Measurements from ENCODE around the gene PLIN3. TPM values are rescaled to one million over a fixed set of nuclear protein-coding genes. Genes with fewer than 3 reads are reported as not detected.
"Not testable (repeated sequence)": the region's sequence is repeated elsewhere in the genome, so short reads cannot be mapped to it uniquely, and the experiment has no call there.

The PLIN3 gene
- total and polyA plus RNA-seq, 4 donors, result 53.2 to 68.4 (median 56.5) TPM

- WGBS, 2 donors, result 84 to 86% methylated on average over 13 of the region's 13 CpGs
These were observed 33.4 kb upstream of the PLIN3 start for GRCh38 chr19:4900879-4901278.

GRCh38 chr19:4897146-4897545, 29.7 kb upstream of the PLIN3 start:
- 94% methylated on average over 7 of the region's 7 CpGs for WGBS, 2 donors
- ATAC-seq (ENCODE audit: low FRiP score) (no peak), DNase-seq (no peak)
- no peak overlapping the region for H3K4me3 ChIP-seq (ENCODE audit: low read length in 2 of 2)
- intact Hi-C loops (cut with DNase I), result no loop called here
- no peak overlapping the region for H3K27ac ChIP-seq (ENCODE audit: low read depth in 1 of 2, low read length in 2 of 2)
- no peaks in the 10 kb centered on the region for H3K9me3 ChIP-seq (ENCODE audit: control insufficient read depth, low read length)
- no peaks in the 10 kb centered on the region for H3K27me3 ChIP-seq (ENCODE audit: control insufficient read depth in 1 of 2, insufficient read depth in 2 of 2, low read length in 1 of 2)
- H3K4me1 ChIP-seq (ENCODE audit: control insufficient read depth in 1 of 2, insufficient read depth in 2 of 2, low read length in 2 of 2), result no peaks in the 10 kb centered on the region
- H3K36me3 ChIP-seq (ENCODE audit: control insufficient read depth in 1 of 2, insufficient read depth in 2 of 2, low read length in 1 of 2), result no peaks in the 10 kb centered on the region

More at GRCh38 chr19:4900879-4901278, 33.4 kb upstream of the PLIN3 start:
- intact Hi-C loops (cut with DNase I); H3K4me3 ChIP-seq (ENCODE audit: low read length in 2 of 2); H3K27ac ChIP-seq (ENCODE audit: low read depth in 1 of 2, low read length in 2 of 2); H3K36me3 ChIP-seq (ENCODE audit: control insufficient read depth in 1 of 2, insufficient read depth in 2 of 2, low read length in 1 of 2); H3K27me3 ChIP-seq (ENCODE audit: control insufficient read depth in 1 of 2, insufficient read depth in 2 of 2, low read length in 1 of 2); H3K4me1 ChIP-seq (ENCODE audit: control insufficient read depth in 1 of 2, insufficient read depth in 2 of 2, low read length in 2 of 2); H3K9me3 ChIP-seq (ENCODE audit: control insufficient read depth, low read length); ATAC-seq (ENCODE audit: low FRiP score); DNase-seq: not testable (repeated sequence)

GRCh38 chr19:4896372-4896771, 28.9 kb upstream of the PLIN3 start:
- WGBS, 2 donors, result 72% methylated on average over 3 of the region's 3 CpGs
- ATAC-seq (ENCODE audit: low FRiP score), result no peak
- Histone ChIP-seq H3K4me3 (ENCODE audit: low read length in 2 of 2) (no peak overlapping the region), H3K36me3 (ENCODE audit: control insufficient read depth in 1 of 2, insufficient read depth in 2 of 2, low read length in 1 of 2) (no peaks in the 10 kb centered on the region), H3K27ac (ENCODE audit: low read depth in 1 of 2, low read length in 2 of 2) (no peak overlapping the region), H3K9me3 (ENCODE audit: control insufficient read depth, low read length) (no peaks in the 10 kb centered on the region), H3K27me3 (ENCODE audit: control insufficient read depth in 1 of 2, insufficient read depth in 2 of 2, low read length in 1 of 2) (no peaks in the 10 kb centered on the region), H3K4me1 (ENCODE audit: control insufficient read depth in 1 of 2, insufficient read depth in 2 of 2, low read length in 2 of 2) (no peaks in the 10 kb centered on the region)
- DNase-seq, result no peak
- intact Hi-C loops (cut with DNase I), result no loop called here

- 90 to 91% methylated on average over 11 of the region's 11 CpGs for WGBS, 2 donors
- H3K27me3 ChIP-seq (ENCODE audit: control insufficient read depth in 1 of 2, insufficient read depth in 2 of 2, low read length in 1 of 2); DNase-seq; ATAC-seq (ENCODE audit: low FRiP score); H3K27ac ChIP-seq (ENCODE audit: low read depth in 1 of 2, low read length in 2 of 2); H3K4me1 ChIP-seq (ENCODE audit: control insufficient read depth in 1 of 2, insufficient read depth in 2 of 2, low read length in 2 of 2); intact Hi-C loops (cut with DNase I); H3K4me3 ChIP-seq (ENCODE audit: low read length in 2 of 2); H3K9me3 ChIP-seq (ENCODE audit: control insufficient read depth, low read length); H3K36me3 ChIP-seq (ENCODE audit: control insufficient read depth in 1 of 2, insufficient read depth in 2 of 2, low read length in 1 of 2): not testable (repeated sequence)
These were observed 25.5 kb upstream of the PLIN3 start for GRCh38 chr19:4892962-4893361.

GRCh38 chr19:4891066-4891465, 23.6 kb upstream of the PLIN3 start:
- no peak for ATAC-seq (ENCODE audit: low FRiP score)

GRCh38 chr19:4889034-4889815, 21.8 kb upstream of the PLIN3 start:
- Histone ChIP-seq H3K9me3 (ENCODE audit: control insufficient read depth, low read length) (no peaks in the 10 kb centered on the region), H3K27ac (ENCODE audit: low read depth in 1 of 2, low read length in 2 of 2) (no peak overlapping the region), H3K4me3 (ENCODE audit: low read length in 2 of 2) (no peak overlapping the region), H3K27me3 (ENCODE audit: control insufficient read depth in 1 of 2, insufficient read depth in 2 of 2, low read length in 1 of 2) (no peaks in the 10 kb centered on the region), H3K4me1 (ENCODE audit: control insufficient read depth in 1 of 2, insufficient read depth in 2 of 2, low read length in 2 of 2) (no peaks in the 10 kb centered on the region), H3K36me3 (ENCODE audit: control insufficient read depth in 1 of 2, insufficient read depth in 2 of 2, low read length in 1 of 2) (no peaks in the 10 kb centered on the region)
- intact Hi-C loops (cut with DNase I), result no loop called here
- 94% methylated on average over 14 of the region's 14 CpGs for WGBS, 2 donors
- DNase-seq (no peak), ATAC-seq (ENCODE audit: low FRiP score) (no peak)

More at GRCh38 chr19:4891066-4891465, 23.6 kb upstream of the PLIN3 start:
- 86 to 87% methylated on average over 22 of the region's 22 CpGs for WGBS, 2 donors
- Histone ChIP-seq H3K4me3 (ENCODE audit: low read length in 2 of 2) (no peak overlapping the region), H3K27ac (ENCODE audit: low read depth in 1 of 2, low read length in 2 of 2) (no peak overlapping the region), H3K36me3 (ENCODE audit: control insufficient read depth in 1 of 2, insufficient read depth in 2 of 2, low read length in 1 of 2) (no peaks in the 10 kb centered on the region), H3K4me1 (ENCODE audit: control insufficient read depth in 1 of 2, insufficient read depth in 2 of 2, low read length in 2 of 2) (no peaks in the 10 kb centered on the region), H3K9me3 (ENCODE audit: control insufficient read depth, low read length) (no peaks in the 10 kb centered on the region), H3K27me3 (ENCODE audit: control insufficient read depth in 1 of 2, insufficient read depth in 2 of 2, low read length in 1 of 2) (no peaks in the 10 kb centered on the region)
- intact Hi-C loops (cut with DNase I), result no loop called here
- no peak for DNase-seq

GRCh38 chr19:4887803-4888202, 20.3 kb upstream of the PLIN3 start:
- ATAC-seq (ENCODE audit: low FRiP score); DNase-seq; H3K9me3 ChIP-seq (ENCODE audit: control insufficient read depth, low read length); H3K27ac ChIP-seq (ENCODE audit: low read depth in 1 of 2, low read length in 2 of 2); H3K4me3 ChIP-seq (ENCODE audit: low read length in 2 of 2); H3K4me1 ChIP-seq (ENCODE audit: control insufficient read depth in 1 of 2, insufficient read depth in 2 of 2, low read length in 2 of 2); H3K36me3 ChIP-seq (ENCODE audit: control insufficient read depth in 1 of 2, insufficient read depth in 2 of 2, low read length in 1 of 2); H3K27me3 ChIP-seq (ENCODE audit: control insufficient read depth in 1 of 2, insufficient read depth in 2 of 2, low read length in 1 of 2); intact Hi-C loops (cut with DNase I): not testable (repeated sequence)
- WGBS, 2 donors, result 61 to 92% methylated on average over 2 to 6 of the region's 6 CpGs

GRCh38 chr19:4884993-4885392, 17.5 kb upstream of the PLIN3 start:
- DNase-seq; H3K4me3 ChIP-seq (ENCODE audit: low read length in 2 of 2); H3K27me3 ChIP-seq (ENCODE audit: control insufficient read depth in 1 of 2, insufficient read depth in 2 of 2, low read length in 1 of 2); ATAC-seq (ENCODE audit: low FRiP score); intact Hi-C loops (cut with DNase I); H3K27ac ChIP-seq (ENCODE audit: low read depth in 1 of 2, low read length in 2 of 2); H3K9me3 ChIP-seq (ENCODE audit: control insufficient read depth, low read length); H3K4me1 ChIP-seq (ENCODE audit: control insufficient read depth in 1 of 2, insufficient read depth in 2 of 2, low read length in 2 of 2); H3K36me3 ChIP-seq (ENCODE audit: control insufficient read depth in 1 of 2, insufficient read depth in 2 of 2, low read length in 1 of 2): not testable (repeated sequence)
- 92 to 94% methylated on average over 4 to 5 of the region's 6 CpGs for WGBS, 2 donors

GRCh38 chr19:4882874-4883273, 15.4 kb upstream of the PLIN3 start:
- DNase-seq; H3K4me3 ChIP-seq (ENCODE audit: low read length in 2 of 2); H3K27me3 ChIP-seq (ENCODE audit: control insufficient read depth in 1 of 2, insufficient read depth in 2 of 2, low read length in 1 of 2); H3K4me1 ChIP-seq (ENCODE audit: control insufficient read depth in 1 of 2, insufficient read depth in 2 of 2, low read length in 2 of 2); ATAC-seq (ENCODE audit: low FRiP score); H3K9me3 ChIP-seq (ENCODE audit: control insufficient read depth, low read length); intact Hi-C loops (cut with DNase I); H3K27ac ChIP-seq (ENCODE audit: low read depth in 1 of 2, low read length in 2 of 2); H3K36me3 ChIP-seq (ENCODE audit: control insufficient read depth in 1 of 2, insufficient read depth in 2 of 2, low read length in 1 of 2): not testable (repeated sequence)
- WGBS, 2 donors, result 56 to 61% methylated on average over 6 of the region's 6 CpGs
